Stimulated activated CD4-positive, alpha-beta T cell treated with anti-CD3 and anti-CD28 coated beads, Interleukin-1b, Interleukin-23, amount 100 ng/mL, for 4 hours (primary cell): Measurements from ENCODE around the gene LTO1.

Experiments
- DNase-seq, 2 donors: peaks; one replicate each; pipeline ENCODE4 v3.0.0-alpha.2; 2020; ENCODE audit warnings: low read depth in 2 of 2

The LTO1 gene, protein sequence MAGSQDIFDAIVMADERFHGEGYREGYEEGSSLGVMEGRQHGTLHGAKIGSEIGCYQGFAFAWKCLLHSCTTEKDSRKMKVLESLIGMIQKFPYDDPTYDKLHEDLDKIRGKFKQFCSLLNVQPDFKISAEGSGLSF

GRCh38 chr11:69674886-69675714 lies at the start of gene LTO1:
Gene LTO1, minus strand, starts transcription at chr11:69675353. Its CDS starts 114 bp downstream, at chr11:69675239.
- DNase-seq: peak; percentile 96 to 98

- no peak for DNase-seq
Measured at GRCh38 chr11:69721745-69722144, 46.6 kb upstream of the LTO1 start.

DNA sequence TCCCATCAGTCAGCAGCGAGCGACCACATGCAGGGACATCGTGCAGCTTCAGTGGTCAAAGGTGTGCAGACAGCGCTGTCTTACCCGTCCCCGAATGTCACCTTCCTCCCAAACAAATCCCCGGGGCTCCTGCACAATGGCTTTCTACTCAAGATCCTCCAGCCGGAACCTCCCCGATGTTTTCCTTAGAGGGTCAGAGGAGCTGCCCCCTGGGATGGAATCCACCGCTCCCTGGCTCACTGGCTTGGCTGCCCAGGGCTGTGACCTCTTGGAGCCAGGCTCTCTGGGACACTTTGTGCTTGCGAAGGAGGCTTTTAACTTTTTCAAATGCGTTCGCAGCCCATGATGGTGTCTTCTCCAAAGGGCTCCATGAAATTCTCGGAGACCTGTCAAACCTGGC lies 46.0 kb upstream of the LTO1 start:
- no peak for DNase-seq

DNA sequence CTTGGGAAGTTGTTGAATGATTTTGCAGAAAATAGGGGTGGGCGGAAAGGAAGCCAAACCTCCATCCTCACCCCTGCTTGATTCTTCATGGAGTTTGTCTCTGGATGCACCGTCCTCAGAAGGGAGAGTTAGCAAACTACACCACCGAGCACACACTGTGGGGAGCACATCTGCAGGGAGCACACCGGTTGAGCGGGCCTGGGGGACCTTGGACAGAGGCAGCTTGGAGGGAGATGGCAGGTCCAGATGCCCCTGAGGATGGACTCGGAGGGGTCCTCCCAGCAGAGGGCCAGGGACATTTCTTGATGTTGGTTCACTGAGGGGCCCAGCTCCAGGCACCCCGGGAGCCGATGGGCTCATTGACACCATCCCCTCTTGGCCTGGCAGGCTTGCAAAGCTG lies 43.8 kb upstream of the LTO1 start:
- no peak for DNase-seq

GRCh38 chr11:69718147-69718546 lies 43.0 kb upstream of the LTO1 start:
- DNase-seq: no peak

- DNase-seq: no peak
Measured at GRCh38 chr11:69716891-69717747, 42.0 kb upstream of the LTO1 start.

- no peak for DNase-seq
Measured at GRCh38 chr11:69716099-69716498, 40.9 kb upstream of the LTO1 start.

DNA sequence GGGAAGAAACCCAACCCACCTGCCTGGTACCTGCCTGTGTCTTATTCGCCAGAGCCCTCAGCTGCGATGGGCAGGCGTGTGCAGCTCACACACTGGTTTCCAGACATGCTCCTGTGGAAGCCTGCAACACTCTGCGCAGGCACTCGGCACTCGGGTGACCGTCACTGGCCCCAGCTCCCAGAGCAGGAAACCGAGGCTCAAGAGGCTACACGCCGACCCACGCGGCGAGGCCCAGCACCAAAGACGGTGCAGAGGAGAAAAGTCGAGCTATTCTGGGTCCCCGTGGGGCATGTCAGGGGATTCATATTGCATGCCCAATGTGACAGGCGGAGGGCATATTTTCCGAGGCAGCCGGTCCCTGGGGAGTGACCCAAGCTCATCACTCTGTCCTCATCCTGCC lies 40.3 kb upstream of the LTO1 start:
- DNase-seq: no peak

GRCh38 chr11:69711822-69712801 lies 37.0 kb upstream of the LTO1 start:
- DNase-seq: no peak

DNA sequence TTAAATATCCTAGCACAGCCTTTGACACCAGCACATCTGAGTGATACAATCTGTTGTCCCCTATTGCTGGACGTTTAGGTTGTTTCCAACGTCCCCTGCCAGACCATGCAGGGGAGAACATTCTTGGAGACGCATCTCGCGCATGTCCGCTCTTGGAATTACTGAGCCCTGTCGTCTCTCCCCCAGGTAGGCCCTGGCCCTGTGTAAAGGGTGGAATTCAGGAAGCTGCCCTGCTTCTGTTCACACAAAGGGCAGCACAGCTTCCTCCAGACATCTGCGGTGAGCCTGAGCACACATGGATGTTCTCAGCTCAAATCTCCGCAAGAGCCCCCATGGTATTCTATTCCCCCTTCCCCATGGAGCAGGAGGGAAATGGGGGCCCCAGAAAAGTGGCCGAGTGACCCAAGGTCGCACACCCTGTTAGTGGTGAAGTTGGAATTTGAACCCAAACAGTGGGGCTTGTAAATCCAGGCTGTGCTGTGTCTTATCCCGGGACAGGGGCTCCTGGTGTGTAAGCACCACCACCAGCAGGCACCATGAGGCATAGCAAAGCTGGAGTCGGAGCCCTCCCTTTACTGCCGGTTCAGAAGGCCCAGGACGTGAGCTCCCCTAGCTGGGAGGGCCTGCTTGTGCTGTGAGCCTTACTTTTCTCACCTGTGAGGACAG lies 33.7 kb upstream of the LTO1 start:
- DNase-seq: no peak

DNA sequence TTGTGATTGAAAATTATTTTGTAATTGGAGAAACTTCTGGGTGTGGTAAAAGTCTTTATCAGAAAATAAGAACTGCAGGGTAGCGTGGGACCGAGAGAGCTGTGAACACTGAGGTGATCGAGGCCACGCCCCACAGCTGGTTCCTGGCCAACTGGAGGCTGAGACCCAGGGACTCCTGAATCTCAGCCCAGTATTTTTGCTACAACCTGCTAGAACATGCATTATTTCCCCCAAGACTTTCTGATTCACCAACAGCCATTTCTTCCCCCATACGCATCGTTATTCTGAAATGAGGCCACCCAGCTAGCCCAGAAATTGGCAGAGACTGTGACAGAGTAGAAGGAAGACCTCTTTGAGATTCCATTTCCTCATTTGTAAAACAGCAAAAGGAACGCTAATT lies 32.0 kb upstream of the LTO1 start:
- DNase-seq: no peak

DNA sequence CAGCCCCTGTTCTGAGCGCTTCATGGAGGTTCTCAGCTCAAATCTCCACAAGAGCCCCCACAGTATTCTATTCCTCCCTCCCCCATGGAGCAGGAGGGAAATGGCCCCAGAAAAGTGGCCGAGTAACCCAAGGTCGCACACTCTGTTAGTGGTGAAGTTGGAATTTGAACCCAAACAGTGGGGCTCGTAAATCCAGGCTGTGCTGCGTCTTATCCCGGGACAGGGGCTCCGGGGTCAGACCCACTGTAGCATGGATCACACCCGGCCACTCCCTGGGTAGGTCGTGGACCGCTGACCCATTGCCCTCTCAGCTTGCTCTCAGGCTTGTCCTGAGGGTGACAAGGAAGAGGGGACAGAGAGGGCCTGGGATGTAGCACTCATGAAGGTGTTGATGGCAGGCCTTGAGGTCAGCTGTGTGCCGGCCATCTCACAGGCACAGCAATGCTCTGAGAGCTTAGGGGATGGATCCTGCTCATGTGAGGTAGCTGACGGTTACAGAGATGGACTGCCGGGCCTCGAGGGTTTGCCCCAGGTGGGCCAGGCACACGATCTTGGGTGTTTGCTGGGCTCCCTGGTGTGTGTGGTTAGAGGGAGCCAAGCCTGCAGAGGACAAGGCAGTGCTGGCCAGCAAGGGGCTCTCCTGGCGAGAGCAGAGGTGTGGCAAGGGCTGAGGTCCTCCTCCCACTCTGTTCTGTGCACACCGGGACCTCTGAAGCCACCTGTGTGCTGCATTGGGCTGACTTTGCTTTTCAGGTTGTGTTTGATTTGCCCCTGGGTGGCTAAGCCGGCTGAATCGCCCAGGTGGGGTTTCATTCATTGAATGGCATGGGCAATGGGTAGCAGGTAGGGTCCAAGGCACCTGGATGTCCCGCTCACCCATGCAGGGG lies 31.0 kb upstream of the LTO1 start:
- DNase-seq: no peak

DNA sequence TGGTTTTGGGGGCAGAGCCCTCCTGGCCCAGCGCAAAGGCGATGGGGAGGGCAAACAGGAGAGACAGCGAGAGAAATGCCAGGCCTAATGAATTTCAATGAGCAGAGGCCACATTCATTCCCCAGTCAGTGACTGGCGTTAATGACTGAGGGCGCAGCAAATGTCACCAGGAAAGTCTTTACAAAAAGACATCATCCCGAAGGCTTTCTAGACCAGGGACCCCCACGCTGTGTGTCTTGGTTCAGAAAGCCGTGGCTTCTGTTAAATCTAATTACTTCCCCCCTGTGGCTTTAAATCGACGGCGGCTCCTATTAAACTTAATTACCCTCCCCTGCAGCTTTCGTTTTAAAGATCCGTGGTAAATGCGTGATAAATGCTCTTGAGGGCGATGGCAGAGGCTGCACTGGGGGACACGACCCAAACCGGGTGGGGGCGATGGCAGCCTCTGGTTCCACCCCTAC lies 30.2 kb upstream of the LTO1 start:
- no peak for DNase-seq

DNA sequence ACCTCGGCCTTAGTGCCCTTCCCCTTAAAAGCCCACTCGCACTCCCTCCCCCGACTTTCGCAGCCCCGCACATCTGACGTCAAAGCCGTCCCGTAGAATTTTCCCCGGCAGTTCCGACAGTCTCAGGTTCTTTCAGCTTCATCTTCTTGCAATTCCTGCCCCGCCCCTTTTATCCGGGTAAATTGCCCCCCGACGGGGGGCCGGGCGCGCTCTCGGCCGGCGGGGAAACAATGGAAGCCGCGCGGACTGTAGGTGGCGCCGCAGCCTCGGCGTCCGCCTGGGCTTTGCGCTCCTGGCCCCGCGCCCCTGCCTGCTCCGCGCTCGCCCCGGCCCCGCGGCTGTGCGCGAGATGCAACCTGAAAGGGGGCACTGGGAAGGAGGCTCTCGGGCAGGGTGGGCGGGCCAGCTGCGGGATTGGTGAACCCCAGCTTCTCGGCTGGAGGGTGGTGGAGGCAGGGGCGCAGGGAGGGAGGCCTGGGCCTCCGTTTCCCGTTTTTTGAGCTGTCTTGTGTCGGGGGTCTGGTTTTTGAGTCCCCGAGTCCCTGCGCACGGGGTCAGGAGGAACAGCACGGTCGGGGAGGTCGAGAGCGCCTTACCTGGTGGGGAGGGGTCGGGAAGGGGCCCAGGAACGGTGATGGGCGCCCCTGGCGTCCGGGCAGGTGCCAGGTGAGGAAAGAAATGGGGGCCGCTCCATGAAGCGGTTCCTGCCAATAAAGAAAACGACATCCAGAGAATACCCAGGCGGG lies 29.5 kb upstream of the LTO1 start:
- DNase-seq: no peak

- DNase-seq: no peak
Measured at GRCh38 chr11:69703768-69704507, 28.8 kb upstream of the LTO1 start, which contains the start of gene FGF19. Gene FGF19, minus strand, starts transcription at chr11:69704022. Its CDS starts 146 bp downstream, at chr11:69703876.

DNA sequence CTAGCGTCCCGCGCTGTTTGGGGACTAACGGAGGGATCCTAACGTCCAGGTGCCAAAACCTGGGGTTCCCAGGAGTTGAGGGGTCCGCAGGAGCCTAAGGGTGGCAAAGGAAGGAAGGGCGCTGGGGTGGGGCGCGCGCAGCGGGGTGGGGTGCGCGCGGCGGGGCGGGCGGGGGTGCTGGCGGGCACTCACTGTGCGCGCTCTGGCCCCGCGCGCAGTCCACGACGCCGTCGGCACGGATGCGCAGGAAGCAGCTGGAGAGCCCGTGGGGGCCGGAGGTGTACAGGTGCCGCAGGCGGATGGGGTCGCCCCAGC lies 28.3 kb upstream of the LTO1 start:
- DNase-seq: no peak

DNA sequence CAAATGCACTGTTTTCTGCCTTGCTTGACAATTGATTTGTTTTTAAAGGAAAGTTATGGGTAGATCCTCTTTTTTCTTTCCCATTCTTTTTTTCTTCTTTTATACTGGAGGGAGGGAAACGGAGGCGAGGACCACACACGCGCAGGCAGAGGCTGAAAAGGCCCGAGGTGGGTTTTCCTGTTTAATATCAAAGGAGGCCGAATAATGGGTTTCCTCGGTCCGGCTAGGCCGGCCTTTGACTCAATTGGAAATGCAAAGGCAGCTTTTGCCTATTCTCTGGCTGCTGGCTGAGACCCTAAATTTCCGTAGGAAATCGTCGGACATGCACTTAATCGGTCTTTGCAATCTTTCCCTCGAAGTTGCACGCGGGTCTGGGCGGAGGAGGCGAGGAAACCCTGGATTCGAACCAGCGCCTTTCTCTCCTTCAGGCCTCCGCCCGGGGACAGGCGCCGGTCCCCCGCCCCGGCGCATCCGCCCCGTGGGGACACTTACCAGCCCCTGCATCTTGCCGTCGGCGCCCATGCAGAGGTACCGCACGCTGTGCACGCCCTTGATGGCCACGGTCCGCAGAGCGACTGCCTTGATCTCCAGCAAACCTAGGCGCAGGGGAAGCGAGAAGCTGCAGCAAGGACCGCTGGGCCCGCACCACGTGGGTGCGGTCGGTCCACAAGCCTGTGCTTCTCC lies 27.8 kb upstream of the LTO1 start:
- no peak for DNase-seq

DNA sequence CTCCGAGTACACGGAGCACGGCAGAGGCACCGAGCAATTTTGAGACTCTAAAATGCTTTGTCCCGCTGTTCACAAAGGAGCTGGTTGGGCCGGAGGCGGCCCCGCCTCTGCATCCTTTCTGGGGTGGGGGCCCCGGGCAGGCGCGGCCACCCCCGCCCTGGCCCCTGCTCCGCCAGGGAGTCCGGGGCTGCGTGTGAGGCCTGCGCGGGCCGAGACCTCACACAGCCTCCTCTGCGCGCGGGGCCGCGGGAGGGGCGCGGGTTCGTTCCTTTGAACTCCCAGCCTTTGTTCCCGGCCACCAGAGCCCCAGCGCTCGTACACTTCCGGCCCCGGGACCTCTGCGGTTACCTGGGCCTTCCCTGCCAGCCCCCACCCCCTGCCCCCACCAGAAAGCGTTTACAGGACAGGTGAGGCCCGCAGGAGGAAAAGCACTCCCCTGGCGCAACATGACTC lies 27.1 kb upstream of the LTO1 start:
- no peak for DNase-seq
